GM12874 (cell line): ENCODE data around the gene FAM222A.

Experiments
- CTCF ChIP-seq: IDR thresholded peaks from 2 replicates; pipeline ENCODE4 v1.5.1; 2011; ENCODE audit warnings: low read depth, mild to moderate bottlenecking, control low read depth, low read length, moderate library complexity; ENCODE audit not compliant: insufficient read depth

Gene FAM222A

GRCh38 chr12:109735825-109736551, 22.4 kb downstream of the FAM222A start:
- no peak for TF ChIP-seq CTCF

GRCh38 chr12:109736552-109737108, 23.0 kb downstream of the FAM222A start:
- no peak for TF ChIP-seq CTCF

GRCh38 chr12:109737126-109737525, 23.5 kb downstream of the FAM222A start:
- TF ChIP-seq CTCF: no peak

GRCh38 chr12:109737631-109738030, 24.0 kb downstream of the FAM222A start:
- no peak for TF ChIP-seq CTCF

- no peak for TF ChIP-seq CTCF
Observed at GRCh38 chr12:109738209-109738608, 24.6 kb downstream of the FAM222A start.

- TF ChIP-seq CTCF: no peak
Observed at GRCh38 chr12:109738878-109739665, 25.4 kb downstream of the FAM222A start.

- TF ChIP-seq CTCF: peak; percentile 44
Observed at GRCh38 chr12:109739747-109740693, 26.4 kb downstream of the FAM222A start.
